Measurements from ENCODE around the gene PPFIA2. TPM values are rescaled to one million over a fixed set of nuclear protein-coding genes. Genes with fewer than 3 reads are reported as not detected.

PPFIA2 gene
- polyA plus RNA-seq, 1 of the 3 experiments (the other 2 are of a cell fraction), result not detected

- Histone ChIP-seq H3K4me1 (ENCODE audit: control insufficient read depth in 1 of 2, insufficient read depth in 2 of 2, low read depth in 1 of 2, low read length in 1 of 2) (no peaks in the 10 kb centered on the region), H3F3A (replicated peaks; ENCODE audit: insufficient read depth) (no peaks in the 10 kb centered on the region), H3K36me3 (replicated peaks in 1 of 2; ENCODE audit: control insufficient read depth in 1 of 2, insufficient read depth in 2 of 2, low read length in 1 of 2) (no peaks in the 10 kb centered on the region), H3K9ac (no peak overlapping the region), H3K79me2 (ENCODE audit: insufficient read depth) (no peaks in the 10 kb centered on the region), H3K27ac (ENCODE audit: low read depth in 2 of 2, low read length in 1 of 2) (no peak overlapping the region), H4K20me1 (ENCODE audit: insufficient read depth) (no peaks in the 10 kb centered on the region), H3K9me2 (no peaks in the 10 kb centered on the region), H3K27me3 (ENCODE audit: insufficient read depth) (no peaks in the 10 kb centered on the region), H3K4me3 (ENCODE audit: low read depth in 2 of 2, low read length in 1 of 2) (no peak overlapping the region), H2AFZ (ENCODE audit: low read depth) (no peak overlapping the region), H3K9me3 (no peaks in the 10 kb centered on the region), H3K4me2 (no peak overlapping the region)
- ChIA-PET POLR2A (no interaction called here), CTCF (no interaction called here)
- DNase-seq, result no peak
- WGBS (ENCODE audit: low lambda C conversion rate), result 19% methylated on average over 4 of the region's 4 CpGs
- TF ChIP-seq EP300 (IDR thresholded peaks at IDR 0.05; ENCODE audit: borderline replicate concordance in 1 of 2, low read depth in 1 of 2, low read length in 1 of 2), result no peak
- TF ChIP-seq SMC3 (IDR thresholded peaks at IDR 0.05; ENCODE audit: low read depth, low read length), result no peak
- TF ChIP-seq TEAD4 (IDR thresholded peaks at IDR 0.05; ENCODE audit: borderline replicate concordance, insufficient read depth), result no peak
- TF ChIP-seq CHD2 (IDR thresholded peaks at IDR 0.05; ENCODE audit: low read length, partially characterized antibody), result no peak
- TF ChIP-seq TAF1 (IDR thresholded peaks at IDR 0.05; ENCODE audit: borderline replicate concordance, low read depth, low read length), result no peak
- no peak for TF ChIP-seq IRF3 (IDR thresholded peaks at IDR 0.05; ENCODE audit: low read depth, low read length)
- no peak for TF ChIP-seq ELF1 (IDR thresholded peaks at IDR 0.05)
- TF ChIP-seq MXI1 (IDR thresholded peaks at IDR 0.05; ENCODE audit: low read depth, low read length), result no peak
Measured at GRCh38 chr12:81339071-81339470, 420.1 kb downstream of the PPFIA2 start.

- Histone ChIP-seq H3K9me2 (no peaks in the 10 kb centered on the region), H3K4me2 (no peak overlapping the region), H3K9me3 (no peaks in the 10 kb centered on the region), H3K79me2 (ENCODE audit: insufficient read depth) (no peaks in the 10 kb centered on the region), H3K4me3 (ENCODE audit: low read depth in 2 of 2, low read length in 1 of 2) (no peak overlapping the region), H3K9ac (no peak overlapping the region), H3K4me1 (ENCODE audit: control insufficient read depth in 1 of 2, insufficient read depth in 2 of 2, low read depth in 1 of 2, low read length in 1 of 2) (no peaks in the 10 kb centered on the region), H4K20me1 (ENCODE audit: insufficient read depth) (no peaks in the 10 kb centered on the region), H2AFZ (ENCODE audit: low read depth) (no peak overlapping the region), H3K27ac (ENCODE audit: low read depth in 2 of 2, low read length in 1 of 2) (no peak overlapping the region), H3F3A (replicated peaks; ENCODE audit: insufficient read depth) (no peaks in the 10 kb centered on the region), H3K27me3 (ENCODE audit: insufficient read depth) (no peaks in the 10 kb centered on the region), H3K36me3 (replicated peaks in 1 of 2; ENCODE audit: control insufficient read depth in 1 of 2, insufficient read depth in 2 of 2, low read length in 1 of 2) (no peaks in the 10 kb centered on the region)
- ChIA-PET CTCF (interaction anchor here (0.8 to 1.0 kb wide), 2 partner anchors 21 to 989 kb away, joined by 3 read pairs; no protein-coding TSS in a partner anchor), POLR2A (no interaction called here)
- no peak for DNase-seq
- WGBS (ENCODE audit: low lambda C conversion rate), result 13% methylated on average over 2 of the region's 2 CpGs
- TF ChIP-seq PBX3 (IDR thresholded peaks at IDR 0.05), result no peak
- no peak for TF ChIP-seq RFX5 (IDR thresholded peaks at IDR 0.05; ENCODE audit: low read length)
- no peak for TF ChIP-seq CTCF (IDR thresholded peaks at IDR 0.05)
- TF ChIP-seq GATA2 (CRISPR knock-in tag; IDR thresholded peaks at IDR 0.05), result no peak
- no peak for TF ChIP-seq FOSL2 (IDR thresholded peaks at IDR 0.05; ENCODE audit: borderline replicate concordance, low read depth)
- no peak for TF ChIP-seq EP300 (IDR thresholded peaks at IDR 0.05; ENCODE audit: borderline replicate concordance in 1 of 2, low read depth in 1 of 2, low read length in 1 of 2)
- TF ChIP-seq GABPA (IDR thresholded peaks at IDR 0.05; ENCODE audit: low read depth), result no peak
- no peak for TF ChIP-seq NRF1 (IDR thresholded peaks at IDR 0.05; ENCODE audit: low read depth, low read length)
- TF ChIP-seq POLR2AphosphoS5 (IDR thresholded peaks at IDR 0.05; ENCODE audit: low read depth, low read length), result no peak
- no peak for TF ChIP-seq NFIC (IDR thresholded peaks at IDR 0.05; ENCODE audit: borderline replicate concordance)
- no peak for TF ChIP-seq TEAD4 (IDR thresholded peaks at IDR 0.05; ENCODE audit: borderline replicate concordance, insufficient read depth)
- TF ChIP-seq EZH2phosphoT487 (IDR thresholded peaks at IDR 0.05; ENCODE audit: borderline replicate concordance, low read depth), result no peak
- TF ChIP-seq ZBTB33 (IDR thresholded peaks at IDR 0.05; ENCODE audit: borderline replicate concordance, low read depth), result no peak
- TF ChIP-seq USF2 (IDR thresholded peaks at IDR 0.05; ENCODE audit: borderline replicate concordance, low read depth, low read length), result no peak
- no peak for TF ChIP-seq YY1 (IDR thresholded peaks at IDR 0.05; ENCODE audit: low read depth)
- no peak for TF ChIP-seq FOXJ3 (CRISPR knock-in tag; IDR thresholded peaks at IDR 0.05)
- TF ChIP-seq MXI1 (IDR thresholded peaks at IDR 0.05; ENCODE audit: low read depth, low read length), result no peak
Measured at GRCh38 chr12:81337886-81338285, 421.3 kb downstream of the PPFIA2 start.
